ENCODE results near the gene CTBP2. TPM values are rescaled to one million over a fixed set of nuclear protein-coding genes. Genes with fewer than 3 reads are reported as not detected.
A peak's percentile ranks its signal among the peaks of the same experiment; 100 is the strongest.

Gene CTBP2
- total RNA-seq, 4 donors from 2014 or later: 74.8 to 103 (median 79.2) TPM

DNA sequence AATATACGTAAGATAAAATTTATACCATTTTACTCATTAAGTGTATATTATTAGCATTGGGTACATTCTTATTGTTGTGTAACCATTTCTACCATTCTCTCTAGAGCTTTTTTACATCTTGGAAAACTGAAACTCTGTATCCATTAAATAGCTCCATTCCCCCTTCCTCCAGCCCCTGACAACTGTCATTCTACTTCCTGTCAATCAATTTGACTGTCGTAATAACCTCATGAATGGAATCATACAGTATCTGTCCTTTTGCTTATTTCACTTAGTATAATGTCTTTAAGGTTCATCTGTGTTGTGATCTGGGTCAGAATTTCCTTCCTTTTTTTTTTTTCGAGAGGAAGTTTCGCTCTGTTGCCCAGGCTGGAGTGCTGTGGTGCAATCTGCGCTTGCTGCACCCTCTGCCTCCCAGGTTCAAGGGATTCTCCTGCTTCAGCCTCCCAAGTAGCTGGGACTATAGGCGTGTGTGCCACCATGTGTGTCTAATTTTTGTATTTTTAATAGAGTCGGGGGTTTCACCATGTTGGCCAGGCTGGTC is 202.9 kb downstream of the CTBP2 start:
- Histone ChIP-seq H3K4me1 (peaks cover 7 to 78% (median 13%) of the 10 kb centered on the region in 3 donors), H3K27me3 (no peaks in the 10 kb centered on the region), H3K27ac (no peak overlapping the region), H3K9me3 (no peaks in the 10 kb centered on the region), H3K4me3 (no peak overlapping the region), H3K36me3 (no peaks in the 10 kb centered on the region)
- TF ChIP-seq POLR2A (IDR thresholded peaks at IDR 0.05): no peak
- 88 to 90% methylated on average over 7 of the region's 7 CpGs for WGBS, 2 donors (ENCODE audit: low coverage in 1 of 2)
- ATAC-seq: no peak

DNA sequence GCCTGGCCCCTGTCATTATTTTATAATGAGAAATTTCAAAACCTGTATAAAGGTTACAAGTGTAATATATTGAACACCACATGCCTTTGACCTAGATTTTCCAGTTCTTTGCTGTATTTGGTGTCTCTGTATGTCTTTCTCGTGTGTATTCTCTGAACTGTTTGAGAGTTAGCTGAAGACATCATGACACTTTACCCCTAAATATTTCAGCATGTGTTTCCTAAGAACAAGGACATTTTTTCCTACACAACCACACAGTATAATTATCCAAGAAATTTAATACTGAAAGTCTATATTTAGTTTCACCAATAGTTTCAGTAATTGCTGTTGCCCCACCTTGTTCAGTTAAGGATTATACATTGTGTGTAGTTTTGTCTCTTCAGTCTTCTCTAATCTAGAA is 203.6 kb downstream of the CTBP2 start:
- no peak for ATAC-seq
- TF ChIP-seq EP300 (IDR thresholded peaks at IDR 0.05) (no peak), POLR2A (IDR thresholded peaks at IDR 0.05) (no peak), POLR2AphosphoS5 (IDR thresholded peaks at IDR 0.05) (no peak)
- TF ChIP-seq, protein P1, sequence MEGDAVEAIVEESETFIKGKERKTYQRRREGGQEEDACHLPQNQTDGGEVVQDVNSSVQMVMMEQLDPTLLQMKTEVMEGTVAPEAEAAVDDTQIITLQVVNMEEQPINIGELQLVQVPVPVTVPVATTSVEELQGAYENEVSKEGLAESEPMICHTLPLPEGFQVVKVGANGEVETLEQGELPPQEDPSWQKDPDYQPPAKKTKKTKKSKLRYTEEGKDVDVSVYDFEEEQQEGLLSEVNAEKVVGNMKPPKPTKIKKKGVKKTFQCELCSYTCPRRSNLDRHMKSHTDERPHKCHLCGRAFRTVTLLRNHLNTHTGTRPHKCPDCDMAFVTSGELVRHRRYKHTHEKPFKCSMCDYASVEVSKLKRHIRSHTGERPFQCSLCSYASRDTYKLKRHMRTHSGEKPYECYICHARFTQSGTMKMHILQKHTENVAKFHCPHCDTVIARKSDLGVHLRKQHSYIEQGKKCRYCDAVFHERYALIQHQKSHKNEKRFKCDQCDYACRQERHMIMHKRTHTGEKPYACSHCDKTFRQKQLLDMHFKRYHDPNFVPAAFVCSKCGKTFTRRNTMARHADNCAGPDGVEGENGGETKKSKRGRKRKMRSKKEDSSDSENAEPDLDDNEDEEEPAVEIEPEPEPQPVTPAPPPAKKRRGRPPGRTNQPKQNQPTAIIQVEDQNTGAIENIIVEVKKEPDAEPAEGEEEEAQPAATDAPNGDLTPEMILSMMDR (IDR thresholded peaks at IDR 0.05): no peak
- no peaks in the 10 kb centered on the region for H3K9me3 ChIP-seq
- no peak overlapping the region for H3K4me3 ChIP-seq
- H3K4me1 ChIP-seq: peaks cover 7 to 71% (median 13%) of the 10 kb centered on the region in 3 donors
- H3K36me3 ChIP-seq: no peaks in the 10 kb centered on the region
- H3K27ac ChIP-seq: no peak overlapping the region
- WGBS, 2 donors (ENCODE audit: low coverage in 1 of 2): 54 to 86% methylated on average over 1 of the region's 1 CpG
- H3K27me3 ChIP-seq: no peaks in the 10 kb centered on the region

GRCh38 chr10:124955868-124956267 is 204.5 kb downstream of the CTBP2 start:
- Histone ChIP-seq H3K27ac (peak overlapping the region in 2 of 4 donors; percentile 25 to 35), H3K4me1 (peaks cover 7 to 62% (median 13%) of the 10 kb centered on the region in 3 donors), H3K4me3 (no peak overlapping the region), H3K36me3 (no peaks in the 10 kb centered on the region), H3K9me3 (no peaks in the 10 kb centered on the region), H3K27me3 (no peaks in the 10 kb centered on the region)
- no peak for ATAC-seq
- no peak for TF ChIP-seq POLR2AphosphoS5 (IDR thresholded peaks at IDR 0.05)
- TF ChIP-seq POLR2A (IDR thresholded peaks at IDR 0.05): no peak
- TF ChIP-seq, protein P1 (IDR thresholded peaks at IDR 0.05): no peak
- no peak for TF ChIP-seq EP300 (IDR thresholded peaks at IDR 0.05)
- 9 to 29% methylated on average over 8 to 10 of the region's 10 CpGs for WGBS, 2 donors (ENCODE audit: low coverage in 1 of 2)

- peaks cover 7 to 59% (median 13%) of the 10 kb centered on the region in 3 donors for H3K4me1 ChIP-seq
These were observed 205.1 kb downstream of the CTBP2 start for GRCh38 chr10:124955243-124955642.

GRCh38 chr10:124953421-124953820 is 206.9 kb downstream of the CTBP2 start:
- Histone ChIP-seq H3K27me3 (no peaks in the 10 kb centered on the region), H3K36me3 (no peaks in the 10 kb centered on the region), H3K4me3 (no peak overlapping the region), H3K9me3 (no peaks in the 10 kb centered on the region), H3K27ac (no peak overlapping the region), H3K4me1 (peaks cover 7 to 54% (median 13%) of the 10 kb centered on the region in 3 donors)
- ATAC-seq: no peak
- WGBS, 2 donors (ENCODE audit: low coverage in 1 of 2): 70 to 80% methylated on average over 2 to 3 of the region's 3 CpGs
- TF ChIP-seq POLR2AphosphoS5 (IDR thresholded peaks at IDR 0.05) (no peak), EP300 (IDR thresholded peaks at IDR 0.05) (no peak), POLR2A (IDR thresholded peaks at IDR 0.05) (no peak)
- TF ChIP-seq, protein P1 (IDR thresholded peaks at IDR 0.05): no peak

More at GRCh38 chr10:124955243-124955642, 205.1 kb downstream of the CTBP2 start:
- H3K9me3 ChIP-seq: no peaks in the 10 kb centered on the region
- ATAC-seq: no peak
- no peak overlapping the region for H3K4me3 ChIP-seq
- 20 to 44% methylated on average over 2 to 7 of the region's 7 CpGs for WGBS, 2 donors (ENCODE audit: low coverage in 1 of 2)
- TF ChIP-seq POLR2AphosphoS5 (IDR thresholded peaks at IDR 0.05) (no peak), EP300 (IDR thresholded peaks at IDR 0.05) (no peak), POLR2A (IDR thresholded peaks at IDR 0.05) (no peak)
- TF ChIP-seq, protein P1 (IDR thresholded peaks at IDR 0.05): no peak
- peak overlapping the region in 1 of 4 donors; percentile 25 for H3K27ac ChIP-seq
- H3K27me3 ChIP-seq: no peaks in the 10 kb centered on the region
- no peaks in the 10 kb centered on the region for H3K36me3 ChIP-seq

Measured in gastroesophageal sphincter (tissue), 4 donors.